GM19328 (cell line): Measurements from ENCODE around the gene LAMP1.
"Not testable (repeated sequence)": the region's sequence is repeated elsewhere in the genome, so short reads cannot be mapped to it uniquely, and the experiment has no call there.

Source experiments
- ATAC-seq: cut with Tn5 transposase; IDR thresholded peaks from one replicate; pipeline ENCODE4 v1.9.1; 2021; ENCODE audit warnings: mild to moderate bottlenecking, moderate library complexity; ENCODE audit not compliant: unreplicated experiment

LAMP1 gene

DNA sequence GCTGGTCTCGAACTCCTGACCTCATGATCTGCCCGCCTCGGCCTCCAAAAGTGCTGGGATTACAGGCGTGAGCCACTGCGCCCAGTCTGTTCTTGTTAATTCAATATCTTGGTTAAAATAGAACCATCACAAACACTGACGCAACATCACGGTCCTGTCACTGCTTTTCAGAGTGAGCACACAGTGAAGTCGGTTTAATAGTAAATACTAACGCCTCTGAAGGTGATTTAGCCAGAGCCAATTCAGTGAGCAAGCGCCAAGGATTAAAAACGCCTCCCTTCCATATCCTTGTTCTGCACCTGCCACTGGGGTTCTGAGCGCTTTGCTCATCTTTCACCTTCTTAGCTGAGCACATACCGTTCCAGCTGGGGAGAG lies 30.3 kb downstream of the LAMP1 start:
- ATAC-seq = no peak

DNA sequence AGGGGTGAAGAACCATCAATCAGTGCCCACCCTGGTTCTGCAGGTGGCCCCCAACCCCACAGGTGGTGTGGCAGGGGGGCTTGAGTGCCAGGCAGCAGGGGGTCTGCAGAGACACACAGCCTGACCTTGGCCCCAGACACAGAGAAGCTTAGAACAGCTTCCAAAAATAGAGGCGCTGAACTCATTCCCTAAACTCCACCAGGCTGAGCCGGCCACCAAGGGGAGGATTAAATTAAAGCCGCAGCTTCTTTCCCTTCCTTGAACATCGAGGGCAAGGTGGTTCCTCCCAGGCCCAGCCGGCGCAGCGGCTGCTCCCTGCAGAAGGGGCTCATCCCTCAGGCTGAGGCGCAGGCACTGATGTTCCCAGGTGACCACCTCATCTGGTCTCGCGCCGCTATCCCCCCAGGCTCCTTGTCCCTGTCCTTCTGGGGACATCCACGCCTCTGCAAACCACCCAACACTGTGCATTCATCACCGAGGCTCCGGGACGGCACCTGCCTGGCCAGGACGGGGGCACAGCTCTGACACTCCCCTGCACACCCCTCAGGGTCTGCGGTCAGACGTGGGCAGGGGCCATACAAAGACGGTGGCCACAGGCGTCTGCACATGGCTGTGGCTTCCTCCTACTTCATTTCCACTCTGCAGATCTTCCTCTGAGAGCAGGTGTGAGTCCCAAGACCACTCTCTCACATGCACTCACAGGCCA lies 30.9 kb downstream of the LAMP1 start:
- ATAC-seq = no peak

DNA sequence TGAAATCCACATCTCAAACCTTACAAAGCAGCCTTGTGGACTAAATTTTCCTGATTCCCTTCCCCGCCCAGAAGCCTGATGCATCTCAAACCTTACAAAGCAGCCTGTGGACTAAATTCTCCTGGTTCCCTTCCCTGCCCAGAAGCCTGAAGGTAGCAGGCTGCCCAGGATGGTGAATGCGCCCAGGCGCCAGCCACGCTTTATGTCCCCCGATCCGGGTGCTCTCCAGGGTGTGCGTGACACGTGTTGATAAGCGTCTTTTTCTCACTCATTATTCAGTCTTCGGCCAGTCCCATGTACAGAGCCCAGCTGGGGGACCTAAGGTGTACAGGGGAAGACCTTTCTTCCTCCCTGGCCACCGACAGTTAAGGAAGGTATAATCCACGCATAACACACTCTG lies 31.8 kb downstream of the LAMP1 start:
- no peak for ATAC-seq

- no peak for ATAC-seq
Measured at GRCh38 chr13:113329656-113330312, 32.7 kb downstream of the LAMP1 start.

- no peak for ATAC-seq
Measured at GRCh38 chr13:113332615-113333014, 35.6 kb downstream of the LAMP1 start.

GRCh38 chr13:113333076-113333475 lies 36.0 kb downstream of the LAMP1 start:
- ATAC-seq = no peak

DNA sequence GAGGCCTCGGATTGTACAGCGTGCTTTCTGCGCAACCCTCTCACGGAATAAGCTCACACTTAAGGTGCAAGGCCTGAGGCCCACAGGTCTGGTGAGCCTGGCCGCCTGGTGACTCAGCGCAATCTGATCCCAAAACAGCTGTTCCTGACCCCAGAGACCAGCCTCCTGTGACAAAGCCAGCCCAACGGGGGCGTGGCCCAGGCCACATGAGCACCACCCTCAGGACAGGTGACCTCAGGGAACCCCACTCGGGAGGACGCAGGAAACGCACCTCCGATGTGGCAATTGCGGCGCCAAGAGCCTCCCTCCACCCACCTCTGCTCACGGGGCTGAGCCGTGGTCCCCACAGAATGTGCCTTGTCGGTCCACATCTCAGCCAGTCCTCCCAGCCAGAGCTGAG lies 40.5 kb downstream of the LAMP1 start:
- no peak for ATAC-seq

DNA sequence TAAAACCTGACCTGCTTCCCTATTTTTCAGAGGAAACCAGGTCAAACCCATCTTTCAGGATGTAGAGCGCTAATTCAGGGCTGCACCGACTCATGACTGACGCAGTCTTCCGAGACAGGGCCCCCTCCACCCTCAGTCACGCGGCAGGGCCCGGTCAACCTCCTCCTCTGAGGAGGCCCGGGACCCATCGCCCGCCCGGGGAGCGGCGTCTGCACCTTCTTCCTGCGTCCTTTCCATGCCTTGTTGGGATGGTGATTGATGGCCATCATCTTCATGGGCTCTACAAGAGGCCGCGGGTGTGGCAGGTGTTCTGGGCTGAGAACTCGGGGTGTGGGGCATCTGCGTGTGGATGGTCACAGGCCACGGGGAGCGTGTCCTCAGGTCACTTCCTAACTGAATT lies 40.9 kb downstream of the LAMP1 start:
- ATAC-seq = no peak

- no peak for ATAC-seq
Measured at GRCh38 chr13:113338451-113338850, 41.4 kb downstream of the LAMP1 start.

DNA sequence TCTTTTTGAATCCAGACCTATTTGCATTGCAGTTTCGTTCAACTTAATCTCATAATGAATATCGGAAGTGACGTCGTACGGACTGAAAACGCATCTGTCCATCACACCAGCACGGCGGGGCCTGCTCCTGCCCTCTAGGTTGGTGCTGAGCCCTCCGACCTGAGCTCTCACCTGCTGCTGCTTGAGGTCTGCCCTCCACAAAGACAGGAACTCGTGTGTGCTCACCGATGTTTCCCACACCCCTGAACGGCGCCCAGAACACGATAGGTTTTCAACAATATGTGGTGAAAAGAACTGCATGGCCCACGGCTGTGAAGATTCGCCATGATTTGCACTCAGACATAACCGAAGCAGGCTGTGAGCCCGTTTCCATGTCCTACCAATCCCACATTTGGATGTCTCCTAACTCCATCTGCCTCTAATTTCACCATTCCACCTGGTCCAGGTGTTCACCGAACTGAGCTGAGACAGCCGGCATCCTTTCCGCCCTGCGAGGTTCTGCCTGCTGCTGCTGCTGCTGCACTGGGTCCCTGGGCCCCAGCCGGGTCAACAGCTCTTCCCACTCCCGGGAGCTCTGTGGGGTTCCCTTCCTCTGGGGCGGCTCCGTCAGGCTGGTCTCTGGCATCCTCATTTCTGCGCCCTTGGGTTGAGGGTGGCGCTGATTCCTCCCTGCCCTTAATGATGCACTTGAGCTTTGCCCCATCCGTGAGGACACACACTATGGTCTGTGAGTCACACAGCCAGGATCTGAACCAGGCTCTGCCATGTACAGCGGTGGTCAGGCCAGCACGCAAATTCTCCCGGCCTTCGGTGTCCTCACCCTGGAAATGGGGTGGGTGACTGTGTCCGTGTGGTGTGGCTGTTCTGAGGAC lies 46.0 kb downstream of the LAMP1 start:
- ATAC-seq = no peak

- ATAC-seq = no peak
Measured at GRCh38 chr13:113343692-113343968, 46.6 kb downstream of the LAMP1 start.

GRCh38 chr13:113345486-113345885 lies 48.4 kb downstream of the LAMP1 start:
- no peak for ATAC-seq

- not testable (repeated sequence) for ATAC-seq
Measured at GRCh38 chr13:113347736-113348225, 50.7 kb downstream of the LAMP1 start.

- no peak for ATAC-seq
Measured at GRCh38 chr13:113348591-113348990, 51.6 kb downstream of the LAMP1 start.

DNA sequence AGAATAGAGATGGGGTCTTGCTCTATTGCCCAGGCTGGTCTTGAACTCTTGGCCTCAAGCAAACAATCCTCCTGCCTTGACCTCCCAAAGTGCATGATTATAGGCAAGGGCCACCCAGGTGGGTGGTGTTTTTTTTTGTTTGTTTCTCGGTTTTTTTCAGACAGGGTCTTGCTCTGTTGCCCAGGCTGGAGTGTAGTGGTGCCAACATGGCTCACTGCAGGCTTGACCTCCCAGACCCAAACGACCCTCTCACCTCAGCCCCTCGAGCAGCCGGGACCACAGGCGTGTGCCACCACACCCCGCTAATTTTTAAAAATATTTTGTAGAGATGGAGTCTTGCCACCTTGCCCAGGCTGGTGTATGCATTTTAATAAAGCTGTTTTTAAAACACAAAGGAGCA lies 52.0 kb downstream of the LAMP1 start:
- no peak for ATAC-seq

DNA sequence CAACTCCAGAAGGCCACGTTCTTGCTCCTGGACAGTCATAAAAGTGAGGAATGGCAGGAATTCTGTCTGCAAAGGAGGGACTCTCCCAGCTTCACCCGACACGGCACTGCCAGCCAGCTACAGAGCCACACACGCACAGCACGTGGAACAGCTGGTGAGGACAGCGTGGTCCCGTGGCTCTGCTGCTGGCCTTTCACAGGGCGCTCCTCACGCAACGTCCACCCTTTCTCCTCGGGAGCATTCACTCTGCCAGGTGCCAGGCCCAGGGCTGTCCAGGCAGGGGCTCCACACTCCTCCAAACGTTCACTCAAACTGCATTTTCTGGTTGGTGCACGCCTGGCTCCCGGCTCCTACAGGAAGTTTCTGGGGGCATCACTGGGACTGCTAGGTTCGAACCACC lies 52.5 kb downstream of the LAMP1 start:
- ATAC-seq = no peak

DNA sequence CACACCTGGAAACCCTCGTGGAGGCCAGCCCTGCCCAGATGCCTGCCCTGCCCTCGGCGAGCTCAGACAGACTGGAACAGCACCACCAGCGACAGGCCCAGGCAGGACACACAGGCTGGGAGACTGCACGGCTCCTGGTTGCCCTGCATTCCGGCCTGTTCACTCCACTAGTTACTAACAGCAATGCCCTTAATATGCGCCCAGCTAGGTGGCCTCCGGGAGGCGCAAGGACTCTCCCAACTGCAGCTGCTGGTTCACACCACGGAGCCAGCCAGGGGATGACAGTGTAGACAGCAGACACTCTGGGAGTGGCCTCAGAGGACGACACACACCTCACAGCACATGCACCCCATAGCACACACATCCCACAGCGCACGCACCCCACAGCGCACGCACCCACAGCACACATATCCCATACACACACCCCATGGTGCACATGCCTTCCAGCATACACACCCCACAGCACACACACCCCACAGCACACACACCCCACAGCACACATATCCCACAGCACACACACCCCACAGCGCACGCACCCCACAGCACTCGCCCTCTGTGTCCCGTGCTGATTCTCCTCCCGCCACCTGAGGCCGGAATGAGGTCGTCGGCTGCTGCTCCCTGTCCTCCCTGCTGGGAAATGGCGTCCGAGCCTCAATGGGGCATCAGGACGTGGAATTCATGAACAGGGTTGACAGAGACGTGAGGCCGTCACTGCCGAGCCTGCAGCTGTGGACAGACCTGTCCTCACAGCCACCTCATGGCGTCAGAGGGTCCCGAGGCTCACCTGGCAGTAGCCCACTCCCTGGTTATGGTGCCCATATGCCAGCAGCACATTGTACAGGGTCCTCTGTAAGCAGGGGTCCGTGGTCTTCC lies 53.3 kb downstream of the LAMP1 start:
- ATAC-seq = no peak

GRCh38 chr13:113350938-113351335 lies 53.9 kb downstream of the LAMP1 start:
- ATAC-seq = no peak

DNA sequence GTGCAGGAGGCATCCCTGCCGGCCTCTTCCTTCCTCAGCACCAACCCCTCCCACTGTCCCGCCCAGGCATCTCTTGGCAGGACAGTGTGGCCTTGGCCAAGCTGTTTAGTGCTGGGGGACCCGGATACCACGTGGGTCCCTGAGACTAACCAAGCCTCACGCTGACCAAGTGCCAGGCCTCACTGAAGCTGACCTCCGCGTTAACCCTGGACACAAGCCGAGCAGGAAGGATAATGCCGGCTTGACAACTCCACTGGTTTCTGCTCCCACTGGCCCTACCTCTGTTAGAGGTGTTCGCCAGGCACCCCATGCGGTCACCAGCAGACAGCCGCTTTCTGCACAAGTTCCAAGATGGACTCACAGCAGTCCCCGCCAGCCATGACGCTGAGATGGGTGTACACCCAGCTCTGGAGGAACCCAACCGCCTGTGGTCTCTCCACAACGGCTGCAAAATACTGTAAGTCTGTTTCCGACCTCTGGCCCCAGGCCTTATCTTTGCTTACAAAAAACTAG lies 54.5 kb downstream of the LAMP1 start:
- ATAC-seq = no peak

- no peak for ATAC-seq
Measured at GRCh38 chr13:113353254-113353653, 56.2 kb downstream of the LAMP1 start.
